HepG2 (cell line): ENCODE measurements around the gene EZH1. TPM values are rescaled to one million over a fixed set of nuclear protein-coding genes. Genes with fewer than 3 reads are reported as not detected.

Experiments
- DNMT3B ChIP-seq: conservative IDR thresholded peaks from 2 replicates; pipeline ENCODE4 v1.6.1; 2016; ENCODE audit warnings: missing biosample characterization, control low read depth
- GFI1 ChIP-seq: sonication (generic); formaldehyde crosslinking; IDR thresholded peaks from 2 replicates; pipeline ENCODE4 v1.5.0; 2020; ENCODE audit warnings: missing genetic modification reagents, mild to moderate bottlenecking, borderline replicate concordance
- HNF1A ChIP-seq, 2 experiments: sonication (generic) in 1 of 2; formaldehyde crosslinking in 1 of 2; IDR thresholded peaks; 2 replicates each; pipeline versions ENCODE4 v1.4.0 to v1.6.1; 2016 to 2020; ENCODE audit warnings: borderline replicate concordance in 1 of 2, low read depth in 1 of 2, mild to moderate bottlenecking in 1 of 2, missing genetic modification reagents in 1 of 2
- PRDM4 ChIP-seq: sonication (generic); formaldehyde crosslinking; IDR thresholded peaks from 2 replicates; pipeline ENCODE4 v1.9.0; 2021; ENCODE audit warnings: missing genetic modification reagents, borderline replicate concordance
- SMARCE1 ChIP-seq: fragments of 450-650 bp; IDR thresholded peaks from 2 replicates; pipeline ENCODE4 v1.6.1; 2017; ENCODE audit warnings: borderline replicate concordance
- SRSF1 ChIP-seq: fragments of 200-400 bp; formaldehyde crosslinking; optimal IDR thresholded peaks from 2 replicates; pipeline ENCODE3; 2017; ENCODE audit warnings: mild to moderate bottlenecking, low read depth, low read length, moderate library complexity
- TAF1 ChIP-seq: sonication (generic); formaldehyde crosslinking; IDR thresholded peaks from 2 replicates; pipeline ENCODE4 v1.4.0; 2020; ENCODE audit warnings: missing genetic modification reagents
- TBX3 ChIP-seq: fragments of 450-650 bp; IDR thresholded peaks from 2 replicates; pipeline ENCODE4 v1.6.1; 2017; ENCODE audit warnings: antibody characterized with exemption, mild to moderate bottlenecking, inconsistent platforms, borderline replicate concordance
- TMF1 ChIP-seq: sonication (generic); formaldehyde crosslinking; IDR thresholded peaks from 2 replicates; pipeline ENCODE4 v1.8.1; 2022; ENCODE audit warnings: low read depth, missing genetic modification reagents
- ZFP36L1 ChIP-seq: sonication (generic); formaldehyde crosslinking; IDR thresholded peaks from 2 replicates; pipeline ENCODE4 v1.8.0; 2022; ENCODE audit warnings: mild to moderate bottlenecking, missing genetic modification reagents, moderate library complexity
- ZNF121 ChIP-seq: sonication (generic); formaldehyde crosslinking; IDR thresholded peaks from 2 replicates; pipeline ENCODE4 v1.5.0; 2020; ENCODE audit warnings: mild to moderate bottlenecking, missing genetic modification reagents
- ZNF441 ChIP-seq: sonication (generic); formaldehyde crosslinking; IDR thresholded peaks from 2 replicates; pipeline ENCODE4 v1.7.0; 2021; ENCODE audit warnings: missing genetic modification reagents, borderline replicate concordance
- ZNF512 ChIP-seq: sonication (generic); formaldehyde crosslinking; IDR thresholded peaks from 2 replicates; pipeline ENCODE4 v1.4.0; 2020; ENCODE audit warnings: mild to moderate bottlenecking, missing genetic modification reagents
- ZNF749 ChIP-seq: sonication (generic); formaldehyde crosslinking; IDR thresholded peaks from 2 replicates; pipeline ENCODE4 v1.8.0; 2022; ENCODE audit warnings: mild to moderate bottlenecking, missing genetic modification reagents, moderate library complexity, borderline replicate concordance
- ZNF772 ChIP-seq: sonication (generic); formaldehyde crosslinking; IDR thresholded peaks from 2 replicates; pipeline ENCODE4 v1.5.0; 2020; ENCODE audit warnings: mild to moderate bottlenecking, missing genetic modification reagents
- ZNF841 ChIP-seq: sonication (generic); formaldehyde crosslinking; IDR thresholded peaks from 2 replicates; pipeline ENCODE4 v1.8.1; 2023; ENCODE audit warnings: missing genetic modification reagents, borderline replicate concordance
- ZXDC ChIP-seq: sonication (generic); formaldehyde crosslinking; IDR thresholded peaks from 2 replicates; pipeline ENCODE4 v1.5.0; 2020; ENCODE audit warnings: mild to moderate bottlenecking, missing genetic modification reagents
- polyA plus RNA-seq, 8 experiments: library from polyadenylated mRNA; depleted of rRNA in 3 of 8; stranded (reverse) in 7 of 8; unstranded in 1 of 8; fragments of >200 nt; fragmentation: Illumina TruSeq in 4 of 8; extraction: Trizol in 4 of 8; gene quantifications; 2 replicates each; pipeline versions ENCODE4 v1.2.1 to v1.2.3, GENCODE V29; 2011 to 2016; ENCODE audit warnings: low read depth in 4 of 8, missing spikeins in 1 of 8, mixed read lengths in 1 of 8; ENCODE audit not compliant: insufficient read depth in 1 of 8
- total RNA-seq, 5 experiments: library from RNA; depleted of rRNA; stranded (reverse); fragments of >200 nt; fragmentation: Illumina TruSeq; extraction: Trizol; gene quantifications; 2 replicates each; pipeline ENCODE4 v1.2.3, GENCODE V29; 2016; ENCODE audit warnings: low read depth in 1 of 5

EZH1 gene
- total and polyA plus RNA-seq, 2 of the 13 experiments (the other 11 are each of a cell fraction or from before 2014, with no cell fraction given): 11.6 to 24.0 TPM

- TF ChIP-seq ZNF772 (peak; percentile 74; the same call in 1 of the 2 replicates), SMARCE1 (no peak), SRSF1 (peak; percentile 96), HNF1A (IDR thresholded peaks at IDR 0.05; ENCODE audit: low read depth) (peak; percentile 27; the same call in 1 of the 2 replicates), HNF1A (CRISPR knock-in tag; IDR thresholded peaks at IDR 0.05; ENCODE audit: borderline replicate concordance) (peak; percentile 59; the same call in 1 of the 2 replicates), GFI1 (CRISPR knock-in tag) (no peak), TBX3 (no peak), TAF1 (CRISPR knock-in tag) (peak; percentile 98), ZNF441 (no peak), DNMT3B (CRISPR knock-in tag) (peak; percentile 93), ZNF512 (CRISPR knock-in tag) (peak; percentile 65; the same call in 1 of the 2 replicates), TMF1 (CRISPR knock-in tag) (peak; percentile 79), ZNF749 (CRISPR knock-in tag) (no peak), ZNF841 (CRISPR knock-in tag) (no peak), ZNF121 (no peak), ZFP36L1 (CRISPR knock-in tag) (no peak), ZXDC (no peak), PRDM4 (peak; percentile 94)
These were observed 28.6 kb upstream of the EZH1 start, which contains the start of gene VPS25 (continued) for GRCh38 chr17:42773290-42774035.
